ENCODE results near the gene EMP3.
"Not testable (repeated sequence)": the region's sequence is repeated elsewhere in the genome, so short reads cannot be mapped to it uniquely, and the experiment has no call there.

The EMP3 gene

GRCh38 chr19:48311384-48311783 lies 14.0 kb upstream of the EMP3 start:
- no peak for FAIRE-seq
- DNase-seq (ENCODE audit: extremely low spot score, insufficient read length, low read depth), result no peak

DNA sequence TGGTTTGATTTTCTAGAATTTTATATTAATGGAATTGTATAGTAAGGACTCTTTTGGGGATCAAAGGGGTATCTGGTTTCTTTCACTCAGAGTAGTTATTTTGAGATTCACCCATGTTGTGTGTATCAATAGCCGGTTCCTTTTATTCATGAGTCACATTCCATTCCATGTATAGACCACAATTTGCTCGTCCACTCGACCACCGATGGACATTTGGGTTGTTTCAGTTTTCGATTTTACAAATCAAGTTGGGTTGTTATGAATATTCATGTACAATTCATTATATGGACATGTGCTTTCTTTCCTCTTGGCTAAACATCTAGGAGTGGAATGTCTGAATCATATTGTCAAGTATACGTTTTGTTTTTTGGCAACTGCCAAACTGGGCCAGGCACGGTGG lies 9.6 kb upstream of the EMP3 start:
- DNase-seq (ENCODE audit: extremely low spot score, insufficient read length, low read depth) (no peak), FAIRE-seq (no peak)

DNA sequence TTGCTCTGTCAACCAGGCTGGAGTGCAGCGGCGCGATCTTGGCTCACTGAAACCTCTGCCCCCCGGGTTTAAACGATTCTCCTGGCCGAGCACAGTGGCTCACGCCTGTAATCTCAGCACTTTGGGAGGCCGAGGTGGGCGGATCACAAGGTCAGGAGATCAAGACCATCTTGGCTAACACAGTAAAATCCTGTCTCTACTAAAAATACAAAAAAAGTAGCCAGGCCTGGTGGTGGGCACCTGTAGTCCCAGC lies 7.7 kb upstream of the EMP3 start:
- FAIRE-seq; DNase-seq (ENCODE audit: extremely low spot score, insufficient read length, low read depth): not testable (repeated sequence)

DNA sequence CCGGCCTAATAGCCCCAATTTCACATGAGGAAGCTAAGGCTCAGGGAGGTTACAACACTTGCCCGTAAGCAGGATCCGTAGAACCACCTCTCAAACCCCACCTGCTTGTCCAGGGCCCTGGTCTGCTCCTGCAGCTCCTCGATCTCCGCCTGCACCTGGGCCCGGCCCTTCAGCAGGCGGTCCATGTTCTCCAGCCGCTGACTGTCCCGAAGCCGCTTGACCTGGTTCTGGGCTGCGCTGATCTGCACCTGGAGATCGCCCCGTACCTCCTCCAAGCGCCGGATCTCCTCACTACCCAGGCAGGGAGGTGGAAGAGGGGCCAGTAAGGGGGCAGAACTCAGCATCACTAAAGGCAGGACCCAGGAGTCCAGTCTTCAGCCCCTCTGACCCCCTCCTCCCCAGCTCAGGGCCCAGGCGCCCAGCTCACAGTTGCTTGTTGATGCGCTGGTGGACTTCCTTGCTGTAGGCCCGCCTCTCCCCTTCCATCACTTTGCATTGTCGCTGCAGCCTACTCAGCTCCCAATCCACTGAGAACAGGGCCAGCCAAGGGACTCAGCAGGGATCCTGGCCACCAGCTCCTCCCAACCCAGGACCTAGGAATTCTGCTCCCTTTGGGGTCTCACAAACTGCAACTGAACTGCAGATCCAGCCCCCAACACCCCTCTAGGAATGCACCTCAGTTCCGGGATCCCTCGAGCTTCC lies 6.9 kb upstream of the EMP3 start:
- FAIRE-seq, result no peak
- DNase-seq (ENCODE audit: extremely low spot score, insufficient read length, low read depth), result no peak

GRCh38 chr19:48319647-48320541 lies 5.5 kb upstream of the EMP3 start:
- peak; percentile 78 for FAIRE-seq

DNA sequence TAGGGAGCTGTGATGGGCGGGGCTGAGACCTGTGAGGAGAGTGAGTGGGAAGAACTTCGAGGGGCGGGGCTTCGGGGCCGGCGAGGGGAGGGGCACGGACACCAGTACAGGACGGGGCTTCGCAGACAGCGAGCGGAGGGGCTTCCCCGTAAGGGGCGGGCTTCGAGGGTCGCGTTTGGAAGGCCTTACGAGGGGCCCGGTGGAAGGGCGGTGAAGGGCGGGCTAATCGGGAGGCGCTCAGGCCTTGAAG lies 4.1 kb upstream of the EMP3 start:
- DNase-seq (ENCODE audit: extremely low spot score, insufficient read length, low read depth) (peak; percentile 97), FAIRE-seq (no peak)

More at GRCh38 chr19:48319647-48320541, 5.5 kb upstream of the EMP3 start:
- no peak for DNase-seq (ENCODE audit: extremely low spot score, insufficient read length, low read depth)

GRCh38 chr19:48321622-48322591 lies 3.4 kb upstream of the EMP3 start:
- peak; percentile 96 for FAIRE-seq
- DNase-seq (ENCODE audit: extremely low spot score, insufficient read length, low read depth), result peak; percentile 95

- no peak for DNase-seq (ENCODE audit: extremely low spot score, insufficient read length, low read depth)
These were observed 4.0 kb downstream of the EMP3 start for GRCh38 chr19:48329167-48329891.

DNA sequence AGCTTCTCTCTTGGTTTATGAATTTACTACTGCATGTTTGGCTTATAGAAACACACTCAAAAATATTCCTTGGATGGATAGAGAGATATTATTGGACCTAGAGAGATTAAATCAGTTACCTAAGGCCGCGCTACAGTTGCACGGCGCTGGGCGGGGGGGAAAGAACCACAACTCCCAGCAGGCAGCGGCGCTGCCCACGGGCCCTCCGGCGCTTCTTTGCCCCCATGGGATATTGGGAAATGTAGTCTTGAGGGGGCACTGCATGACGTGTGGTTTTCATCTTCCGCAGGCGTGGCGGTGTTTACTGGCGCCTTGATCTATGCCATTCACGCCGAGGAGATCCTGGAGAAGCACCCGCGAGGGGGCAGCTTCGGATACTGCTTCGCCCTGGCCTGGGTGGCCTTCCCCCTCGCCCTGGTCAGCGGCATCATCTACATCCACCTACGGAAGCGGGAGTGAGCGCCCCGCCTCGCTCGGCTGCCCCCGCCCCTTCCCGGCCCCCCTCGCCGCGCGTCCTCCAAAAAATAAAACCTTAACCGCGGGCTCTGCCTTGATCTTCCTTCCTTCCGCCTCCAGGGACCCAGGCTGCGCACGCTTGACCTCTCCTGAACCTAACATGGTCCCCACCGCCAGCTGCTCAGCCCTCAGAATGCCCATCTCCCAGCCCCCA lies 4.8 kb downstream of the EMP3 start:
- DNase-seq (ENCODE audit: extremely low spot score, insufficient read length, low read depth) (peak; percentile 54), FAIRE-seq (peak; percentile 93)

More at GRCh38 chr19:48329167-48329891, 4.0 kb downstream of the EMP3 start:
- FAIRE-seq, result no peak

DNA sequence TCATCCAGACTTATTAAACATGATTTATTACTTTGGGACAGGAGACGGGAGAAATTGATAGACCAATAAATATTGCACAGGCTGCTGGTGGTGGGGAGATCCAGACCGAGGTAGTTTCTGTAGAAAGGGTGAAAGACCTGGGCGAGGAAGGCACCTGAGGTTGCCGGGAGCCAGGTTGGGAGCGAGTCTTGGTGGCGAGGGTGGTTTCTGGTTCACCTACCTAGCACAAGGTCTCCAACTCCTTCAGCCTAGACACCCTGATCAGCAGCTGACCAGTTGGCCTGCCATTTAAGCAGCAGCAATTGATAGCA lies 7.0 kb downstream of the EMP3 start:
- FAIRE-seq, result no peak

DNA sequence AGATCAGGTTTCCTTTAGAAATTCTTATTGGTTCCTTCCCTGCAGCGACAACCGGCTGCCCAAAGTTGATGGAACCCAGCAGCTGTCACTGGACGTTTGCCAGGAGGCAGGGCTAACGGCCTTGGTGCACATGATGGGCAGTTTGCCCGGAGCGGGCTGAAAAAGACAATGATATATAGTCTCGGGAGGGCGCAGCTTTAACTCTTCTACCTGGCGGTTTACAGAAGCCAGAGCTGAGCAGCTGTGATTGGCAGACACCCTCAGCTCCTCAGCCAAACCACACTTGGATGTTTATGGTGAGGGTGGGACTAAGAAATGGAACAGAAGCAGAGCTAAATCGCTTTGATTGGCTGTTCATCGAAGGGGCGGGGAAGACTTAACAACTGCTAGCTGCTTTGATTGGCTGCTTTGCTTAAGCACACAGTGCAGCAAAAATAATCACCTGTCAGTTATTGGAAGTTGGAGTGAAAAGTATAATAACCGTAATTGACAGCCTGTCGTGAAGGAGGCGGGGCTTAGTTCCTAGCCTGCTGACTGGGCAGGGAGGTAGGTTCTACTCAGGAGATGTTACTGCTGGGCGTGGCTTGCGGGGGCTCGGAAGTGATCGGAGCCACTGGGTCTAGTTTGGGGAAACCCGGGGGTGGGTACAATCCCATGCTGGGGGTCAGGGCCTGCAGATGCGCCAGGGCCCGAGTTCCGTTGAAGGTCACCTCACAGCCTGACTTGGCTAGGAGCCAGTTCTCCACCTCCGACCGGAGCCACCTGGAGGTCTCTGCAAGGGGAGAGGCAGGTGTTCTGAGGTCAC lies 7.5 kb downstream of the EMP3 start:
- FAIRE-seq (peak; percentile 99), DNase-seq (ENCODE audit: extremely low spot score, insufficient read length, low read depth) (peak; percentile 77)

More for the DNA sequence above, 7.0 kb downstream of the EMP3 start:
- no peak for DNase-seq (ENCODE audit: extremely low spot score, insufficient read length, low read depth)

DNA sequence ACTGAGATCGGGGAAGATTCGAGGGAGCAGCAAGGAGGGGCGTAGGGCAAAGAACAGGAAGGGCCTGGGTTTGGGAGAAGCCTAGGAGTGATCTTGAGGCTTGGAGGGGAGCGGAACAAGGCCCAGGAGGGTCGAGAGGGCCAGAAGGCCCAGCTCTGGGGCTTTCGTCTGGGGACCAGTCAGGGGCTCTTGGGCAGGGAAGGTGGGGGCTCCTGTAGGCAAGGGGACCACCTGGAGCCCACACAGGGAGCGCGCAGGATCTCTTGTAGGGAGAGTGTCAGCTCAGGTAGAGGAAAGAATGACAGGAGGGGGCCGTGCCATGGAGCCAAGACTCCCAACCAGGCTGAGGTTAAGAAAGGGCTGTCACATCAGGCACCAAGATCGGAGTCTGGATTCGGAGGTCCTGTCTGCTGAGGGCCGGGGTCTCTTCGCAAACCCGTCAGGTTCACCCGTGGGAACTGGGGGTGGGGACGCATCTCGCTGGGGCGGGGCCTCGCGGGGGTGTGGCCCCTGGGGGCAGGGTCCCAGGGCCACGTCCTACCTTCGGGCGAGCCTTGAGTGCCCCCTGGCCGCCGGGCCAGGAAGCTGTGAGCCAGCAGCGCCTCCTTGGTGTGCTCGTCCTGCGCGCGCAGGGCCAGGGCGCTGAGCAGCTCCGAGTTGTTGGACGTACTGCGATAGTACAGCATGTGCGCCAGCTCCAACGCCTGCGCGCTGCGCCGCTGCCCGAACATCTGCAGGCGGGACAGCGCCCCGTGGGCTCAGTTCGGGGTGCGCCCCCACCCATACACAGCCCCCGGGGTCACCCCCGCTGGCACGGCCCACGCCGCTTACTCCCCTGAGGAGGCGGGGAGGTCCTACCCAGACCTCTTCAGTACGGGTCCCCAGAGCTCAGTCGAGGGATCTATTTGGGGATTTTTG lies 8.4 kb downstream of the EMP3 start:
- peak; percentile 88 for DNase-seq (ENCODE audit: extremely low spot score, insufficient read length, low read depth)
- peak; percentile 93 for FAIRE-seq

DNA sequence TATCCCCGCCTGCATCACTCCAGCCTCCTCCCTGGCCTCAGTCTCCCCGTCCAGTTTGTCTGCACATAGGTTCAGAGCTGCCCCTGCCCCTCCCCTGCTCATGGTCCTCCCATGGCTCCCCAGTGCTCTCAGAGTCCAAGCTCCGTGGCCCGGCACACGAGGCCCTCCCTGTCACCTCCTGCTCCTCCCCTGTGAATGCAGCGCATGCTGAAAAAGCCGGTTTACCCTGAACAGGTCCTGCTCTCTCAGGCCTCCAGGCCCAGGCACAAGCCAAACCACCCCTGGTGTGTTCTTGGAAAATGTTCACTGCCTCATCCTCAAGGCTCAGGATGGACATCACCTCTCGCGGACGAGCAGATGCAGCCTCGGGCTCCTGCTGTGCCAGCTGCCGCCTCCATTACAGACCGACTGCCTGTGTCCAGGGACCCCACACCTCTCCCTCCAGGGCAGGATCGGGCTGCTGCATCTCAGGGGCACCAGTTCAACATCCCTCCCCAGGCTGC lies 13.0 kb downstream of the EMP3 start:
- FAIRE-seq, result no peak
- no peak for DNase-seq (ENCODE audit: extremely low spot score, insufficient read length, low read depth)

- no peak for FAIRE-seq
- no peak for DNase-seq (ENCODE audit: extremely low spot score, insufficient read length, low read depth)
These were observed 13.6 kb downstream of the EMP3 start for GRCh38 chr19:48338802-48339503.

GRCh38 chr19:48340995-48341394 lies 15.6 kb downstream of the EMP3 start:
- DNase-seq (ENCODE audit: extremely low spot score, insufficient read length, low read depth) (no peak), FAIRE-seq (no peak)

- FAIRE-seq, result no peak
These were observed 16.4 kb downstream of the EMP3 start for GRCh38 chr19:48341515-48342413.

More at GRCh38 chr19:48341515-48342413, 16.4 kb downstream of the EMP3 start:
- no peak for DNase-seq (ENCODE audit: extremely low spot score, insufficient read length, low read depth)

All from GM18507 (cell line).